Lower leg skin (tissue), 4 donors: ENCODE data around the gene SERPINA7. TPM values are rescaled to one million over a fixed set of nuclear protein-coding genes. Genes with fewer than 3 reads are reported as not detected.

Source experiments
- DNase-seq, 2 donors: peaks; one replicate each; pipeline ENCODE4 v3.0.0-alpha.2; 2019; ENCODE audit warnings: low spot score in 2 of 2
- H3K4me3 ChIP-seq: fragments of 200-600 bp; sonication (generic); 2 replicates; pipeline ENCODE4 v1.5.1; 2017; ENCODE audit warnings: mild to moderate bottlenecking, low read depth; ENCODE audit not compliant: poor library complexity, severe bottlenecking
- CTCF ChIP-seq, 3 donors: fragments of 450-650 bp; IDR thresholded peaks; one replicate each; pipeline ENCODE4 v1.5.1; 2016; ENCODE audit warnings: antibody characterized with exemption in 3 of 3, mild to moderate bottlenecking in 3 of 3, moderate library complexity in 2 of 3
- POLR2A ChIP-seq, 2 donors: fragments of 450-650 bp; IDR thresholded peaks; one replicate each; pipeline ENCODE4 v1.6.1; 2016 to 2017; ENCODE audit warnings: antibody characterized with exemption in 2 of 2, mild to moderate bottlenecking in 1 of 2, moderate library complexity in 1 of 2
- WGBS, 2 donors: methylation state at CpG; one replicate each; pipeline ENCODE4 v1.1.5; 2018; 5-methylcytosine and 5-hydroxymethylcytosine counted together
- intact Hi-C: fragments of 100-400 bp; cut with DNase I; formaldehyde crosslinking; loops from one replicate; pipeline ENCODE4 v1.15.0; 2023; ENCODE audit warnings: low total_unique reads
- total RNA-seq, 4 donors: library from RNA; depleted of rRNA; stranded (reverse); fragments of >200 nt; gene quantifications; one replicate each; pipeline ENCODE4 v1.1.0, GENCODE V29; 2016

SERPINA7 gene
- not detected for total RNA-seq

- TF ChIP-seq POLR2A (IDR thresholded peaks at IDR 0.05) (no peak), CTCF (IDR thresholded peaks at IDR 0.05) (no peak)
- no peak within 1 kb of the TSS for H3K4me3 ChIP-seq
- intact Hi-C loops = no loop called here
- no peak for DNase-seq
Observed at GRCh38 chrX:106038625-106039024, at the start of gene SERPINA7. Gene SERPINA7 (minus strand): TSS chrX:106038727. CDS start chrX:106037058, 1,669 bp downstream.

- TF ChIP-seq POLR2A (IDR thresholded peaks at IDR 0.05) = no peak
- no peak for TF ChIP-seq CTCF (IDR thresholded peaks at IDR 0.05)
- intact Hi-C loops = no loop called here
- WGBS, 2 donors = 65% methylated on average over 3 of the region's 3 CpGs
- no peak overlapping the region for H3K4me3 ChIP-seq
- no peak for DNase-seq
Observed at GRCh38 chrX:106069048-106069447, 30.5 kb upstream of the SERPINA7 start.

- no peak for DNase-seq
- 86 to 87% methylated on average over 1 of the region's 1 CpG for WGBS, 2 donors
- no peak overlapping the region for H3K4me3 ChIP-seq
- intact Hi-C loops = no loop called here
- TF ChIP-seq POLR2A (IDR thresholded peaks at IDR 0.05) = no peak
- TF ChIP-seq CTCF (IDR thresholded peaks at IDR 0.05) = no peak
Observed at GRCh38 chrX:106050054-106050453, 11.5 kb upstream of the SERPINA7 start.

- no peak for DNase-seq
- intact Hi-C loops = no loop called here
- no peak overlapping the region for H3K4me3 ChIP-seq
- WGBS, 2 donors = 42 to 59% methylated on average over 2 of the region's 2 CpGs
- no peak for TF ChIP-seq CTCF (IDR thresholded peaks at IDR 0.05)
- no peak for TF ChIP-seq POLR2A (IDR thresholded peaks at IDR 0.05)
Observed at GRCh38 chrX:106042296-106042695, 3.8 kb upstream of the SERPINA7 start.

- no peak for TF ChIP-seq CTCF (IDR thresholded peaks at IDR 0.05)
- TF ChIP-seq POLR2A (IDR thresholded peaks at IDR 0.05) = no peak
- WGBS, 2 donors = 68 to 73% methylated on average over 4 of the region's 4 CpGs
- no peak for DNase-seq
- intact Hi-C loops = no loop called here
- H3K4me3 ChIP-seq = no peak overlapping the region
Observed at GRCh38 chrX:106040861-106041260, 2.3 kb upstream of the SERPINA7 start.

GRCh38 chrX:106039920-106040319 is 1.4 kb upstream of the SERPINA7 start:
- intact Hi-C loops = no loop called here
- TF ChIP-seq POLR2A (IDR thresholded peaks at IDR 0.05) (no peak), CTCF (IDR thresholded peaks at IDR 0.05) (no peak)
- WGBS, 2 donors = 18 to 35% methylated on average over 2 of the region's 2 CpGs
- no peak for DNase-seq
- no peak overlapping the region for H3K4me3 ChIP-seq
